Right cardiac atrium (tissue), 5 donors: ENCODE results near the gene MEAK7. TPM values are rescaled to one million over a fixed set of nuclear protein-coding genes. Genes with fewer than 3 reads are reported as not detected.
"Not testable (repeated sequence)": the region's sequence is repeated elsewhere in the genome, so short reads cannot be mapped to it uniquely, and the experiment has no call there.

ENCODE experiments used
- ATAC-seq, 2 donors: fragments of 200-7000 bp; cut with Tn5 transposase; one replicate each; pipeline versions ENCODE4 v1.8.0 to v1.9.1; 2020; ENCODE audit warnings: moderate library complexity in 2 of 2, mild to moderate bottlenecking in 1 of 2
- DNase-seq, 3 donors: peaks; one replicate each; pipeline ENCODE4 v3.0.0-alpha.2; 2020
- H3K27ac ChIP-seq: one replicate; pipeline ENCODE4 v1.5.1; 2013; ENCODE audit warnings: mild to moderate bottlenecking, low read length, control low read depth, moderate library complexity
- H3K27me3 ChIP-seq: one replicate; pipeline ENCODE4 v1.6.1; 2013; ENCODE audit not compliant: control insufficient read depth, insufficient read depth
- H3K4me1 ChIP-seq: one replicate; pipeline ENCODE4 v1.6.1; 2013; ENCODE audit warnings: low read length; ENCODE audit not compliant: control insufficient read depth, insufficient read depth
- H3K4me3 ChIP-seq: one replicate; pipeline ENCODE4 v1.5.1; 2013; ENCODE audit warnings: low read length, control low read depth
- H3K9me3 ChIP-seq: one replicate; pipeline ENCODE4 v1.6.1; 2013; ENCODE audit warnings: low read length; ENCODE audit not compliant: control insufficient read depth
- WGBS: extraction: QIAGEN DNeasy Blood & Tissue Kit; methylation state at CpG from one replicate; pipeline ENCODE4 v1.1.7; 2013; 5-methylcytosine and 5-hydroxymethylcytosine counted together
- intact Hi-C, 4 donors: fragments of 100-400 bp; cut with DNase I; formaldehyde crosslinking; loops; one replicate each; pipeline versions ENCODE4 v1.11.0 to v1.14.0; 2022 to 2023
- polyA plus RNA-seq: library from polyadenylated mRNA; stranded (reverse); fragments of 200-250 nt; gene quantifications from one replicate; pipeline ENCODE4 v1.2.3, GENCODE V29; 2013
- total RNA-seq, 4 donors: library from RNA; stranded (reverse); fragmentation: NEBNext Ultra II Directional; extraction: Animal tissue kit (Norgen Biotek cat#: 25700); gene quantifications; one replicate each; pipeline ENCODE4 v1.2.1, GENCODE V29; 2021
- donor health status: healthy with polysubstance abuse.
- donor health status: DM: no; HTN: yes; CAD: no.
- donor health status: DM: no; HTN: no; CAD: no.
- donor health status: DM: no; HTN: yes; CAD: no; lungs with severe emphysema.
- donor health status: DM: yes; HTN: yes; CAD: no.

Gene MEAK7
- total and polyA plus RNA-seq, 5 donors, result 2.9 to 7.6 (median 6.0) TPM

DNA sequence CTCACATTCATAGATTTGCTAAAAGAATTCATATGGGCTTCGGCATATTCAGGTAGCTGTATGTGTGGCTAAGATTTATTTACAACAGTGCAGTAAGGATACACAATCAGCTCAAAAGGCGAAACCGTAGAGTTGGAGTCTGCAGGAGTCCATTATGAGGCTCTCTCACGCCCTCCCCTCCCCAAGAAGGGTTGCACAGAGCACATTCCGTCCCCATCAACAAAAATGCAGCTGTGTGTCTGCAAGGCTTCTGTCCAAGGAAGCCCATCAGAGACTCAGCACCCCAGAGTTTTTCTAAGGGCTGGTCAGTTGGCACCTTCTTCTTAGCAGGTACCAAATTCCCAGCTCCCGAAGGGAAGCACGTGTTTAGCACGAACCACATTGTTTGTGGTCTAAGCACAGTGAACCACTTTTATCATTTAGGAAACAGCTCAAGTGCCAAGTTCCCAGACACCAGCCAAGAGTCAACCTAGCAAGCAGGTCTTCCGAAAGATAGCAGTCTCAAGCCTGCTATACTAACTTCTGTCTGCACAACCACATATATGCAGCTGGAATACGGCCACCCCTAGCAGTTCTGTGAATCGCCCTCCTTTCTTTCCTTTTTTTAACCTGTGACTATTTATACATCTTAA lies 28.5 kb upstream of the MEAK7 start:
- H3K9me3 ChIP-seq, result peaks cover 1% of the 10 kb centered on the region
- ATAC-seq, result peak; percentile 26 to 32
- H3K27ac ChIP-seq, result peak overlapping the region; percentile 28
- H3K27me3 ChIP-seq, result no peaks in the 10 kb centered on the region
- H3K4me3 ChIP-seq, result no peak overlapping the region
- intact Hi-C loops, result no loop called here
- H3K4me1 ChIP-seq, result peaks cover 9% of the 10 kb centered on the region
- DNase-seq, result no peak
- 53% methylated on average over 11 of the region's 11 CpGs for WGBS

DNA sequence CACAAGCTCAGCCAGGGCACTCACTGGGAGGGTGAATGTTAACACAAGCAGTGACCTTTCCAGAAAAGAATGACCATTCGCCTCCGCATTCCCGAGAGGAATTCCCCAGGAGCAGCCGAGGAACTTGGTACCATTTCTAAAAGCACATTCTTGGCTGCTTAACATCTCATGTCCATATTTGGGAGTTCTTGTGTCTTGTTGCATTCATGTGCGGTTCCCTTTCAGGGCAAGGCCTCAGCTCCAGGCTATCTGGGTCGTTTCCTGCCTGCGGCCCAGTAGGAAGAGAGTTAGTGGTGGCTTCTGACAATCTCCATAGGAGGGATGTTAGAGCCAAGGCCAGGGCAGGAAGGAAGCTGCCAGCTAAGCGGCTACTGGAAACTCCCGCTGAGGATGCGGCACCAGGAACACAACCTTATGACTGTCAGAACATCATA lies 27.8 kb upstream of the MEAK7 start:
- ATAC-seq (peak; percentile 94 to 97), DNase-seq (peak; percentile 78 to 89 (median 87))
- H3K4me1 ChIP-seq, result peaks cover 15% of the 10 kb centered on the region
- intact Hi-C loops, result no loop called here
- H3K9me3 ChIP-seq, result peaks cover 1% of the 10 kb centered on the region
- no peaks in the 10 kb centered on the region for H3K27me3 ChIP-seq
- H3K4me3 ChIP-seq, result no peak overlapping the region
- WGBS, result 24% methylated on average over 10 of the region's 10 CpGs
- peak overlapping the region; percentile 28 for H3K27ac ChIP-seq

DNA sequence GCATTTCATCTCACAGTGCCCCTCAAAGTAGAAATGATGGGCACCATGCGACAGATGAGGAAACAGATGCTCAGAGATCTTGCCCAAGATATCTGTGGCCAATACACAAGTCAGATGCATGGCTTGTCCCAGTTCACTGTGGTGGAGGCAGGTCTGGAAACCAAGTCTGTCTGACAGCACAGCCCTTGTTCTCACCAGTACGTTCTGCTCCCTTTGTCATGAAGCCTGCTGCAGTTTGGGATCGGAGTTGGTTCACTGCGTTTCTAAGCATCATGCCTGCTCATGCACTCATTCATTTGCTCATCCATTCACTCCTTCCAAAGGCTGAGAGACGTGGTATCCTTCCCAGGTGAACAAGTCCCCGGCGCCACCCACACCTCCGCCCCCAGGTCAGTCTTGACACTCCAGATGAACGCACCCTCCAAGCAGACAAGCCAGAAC lies 27.2 kb upstream of the MEAK7 start:
- Histone ChIP-seq H3K4me3 (no peak overlapping the region), H3K9me3 (peaks cover 1% of the 10 kb centered on the region), H3K27me3 (no peaks in the 10 kb centered on the region), H3K4me1 (peaks cover 15% of the 10 kb centered on the region), H3K27ac (peak overlapping the region; percentile 28)
- 48% methylated on average over 9 of the region's 9 CpGs for WGBS
- no peak for ATAC-seq
- intact Hi-C loops, result no loop called here
- DNase-seq, result no peak

DNA sequence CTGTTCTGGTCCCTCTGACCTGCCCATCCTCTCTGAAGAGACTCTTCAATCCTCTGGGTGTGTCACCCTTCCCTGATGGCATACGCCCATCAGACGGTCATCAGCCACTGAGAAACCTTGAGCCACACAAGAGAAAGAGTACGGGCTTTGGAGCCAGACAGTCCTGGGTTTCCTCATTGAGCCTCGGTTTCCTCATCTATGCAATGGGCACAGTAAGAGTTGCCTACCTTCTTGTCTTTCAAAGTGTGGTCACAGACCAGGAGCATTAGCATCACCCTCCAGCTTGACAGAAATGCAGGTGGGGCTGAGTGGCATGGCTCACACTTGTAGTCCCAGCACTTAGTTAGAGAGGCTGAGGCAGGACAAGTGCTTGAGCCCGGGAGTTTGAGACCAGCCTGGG lies 26.1 kb upstream of the MEAK7 start:
- intact Hi-C loops, result no loop called here
- 96% methylated on average over 5 of the region's 5 CpGs for WGBS

DNA sequence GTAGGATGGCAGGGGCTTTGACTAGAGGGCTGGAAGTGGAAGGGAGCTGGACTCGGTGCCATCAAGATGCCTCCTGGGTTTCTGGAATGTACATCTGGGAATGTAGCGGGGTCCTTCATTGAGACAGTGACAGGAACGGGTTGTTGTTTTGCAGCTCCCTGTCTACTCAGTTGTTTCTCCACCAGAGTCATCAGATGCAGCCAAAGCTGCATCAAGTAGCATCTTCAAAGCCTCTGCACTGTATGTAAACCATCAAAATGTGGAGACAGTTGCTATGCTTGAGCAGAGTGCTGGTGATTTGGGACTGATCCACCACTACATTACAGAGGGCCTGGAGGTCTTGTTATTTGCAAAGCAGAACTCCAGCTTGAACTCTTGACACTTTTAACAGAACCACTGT lies 25.1 kb upstream of the MEAK7 start:
- Histone ChIP-seq H3K27me3 (no peaks in the 10 kb centered on the region), H3K9me3 (peaks cover 1% of the 10 kb centered on the region), H3K4me3 (no peak overlapping the region), H3K4me1 (peaks cover 15% of the 10 kb centered on the region), H3K27ac (no peak overlapping the region)
- intact Hi-C loops, result no loop called here
- ATAC-seq (no peak), DNase-seq (no peak)
- WGBS, result 100% methylated on average over 3 of the region's 3 CpGs

More for the DNA sequence above, 26.1 kb upstream of the MEAK7 start:
- peaks cover 1% of the 10 kb centered on the region for H3K9me3 ChIP-seq
- no peaks in the 10 kb centered on the region for H3K27me3 ChIP-seq
- H3K4me3 ChIP-seq, result no peak overlapping the region
- no peak for DNase-seq
- H3K4me1 ChIP-seq, result peaks cover 15% of the 10 kb centered on the region
- H3K27ac ChIP-seq, result no peak overlapping the region
- no peak for ATAC-seq

DNA sequence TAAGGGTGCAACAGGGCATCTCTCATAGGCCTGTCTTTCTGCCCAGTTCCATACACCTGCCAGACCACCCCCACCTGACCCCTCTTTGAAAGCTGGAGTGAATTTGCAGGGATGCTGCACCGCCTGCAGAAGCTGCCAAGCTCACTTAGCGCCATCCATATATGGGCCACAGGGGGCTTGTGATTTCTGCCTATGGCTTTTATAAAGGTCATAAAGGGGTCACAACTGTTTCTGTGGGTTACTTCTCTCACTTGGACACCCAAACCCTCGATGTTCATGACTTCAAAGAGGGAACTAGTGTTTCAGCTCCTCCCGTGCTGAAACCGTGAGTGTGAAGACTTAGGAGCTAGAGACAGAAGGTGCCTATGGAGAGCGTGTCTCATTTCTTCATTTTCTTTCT lies 23.9 kb upstream of the MEAK7 start:
- no peak for DNase-seq
- Histone ChIP-seq H3K9me3 (peaks cover 1% of the 10 kb centered on the region), H3K4me3 (no peak overlapping the region), H3K27me3 (no peaks in the 10 kb centered on the region), H3K4me1 (peaks cover 15% of the 10 kb centered on the region), H3K27ac (no peak overlapping the region)
- 91% methylated on average over 6 of the region's 6 CpGs for WGBS
- intact Hi-C loops, result no loop called here
- ATAC-seq, result no peak

DNA sequence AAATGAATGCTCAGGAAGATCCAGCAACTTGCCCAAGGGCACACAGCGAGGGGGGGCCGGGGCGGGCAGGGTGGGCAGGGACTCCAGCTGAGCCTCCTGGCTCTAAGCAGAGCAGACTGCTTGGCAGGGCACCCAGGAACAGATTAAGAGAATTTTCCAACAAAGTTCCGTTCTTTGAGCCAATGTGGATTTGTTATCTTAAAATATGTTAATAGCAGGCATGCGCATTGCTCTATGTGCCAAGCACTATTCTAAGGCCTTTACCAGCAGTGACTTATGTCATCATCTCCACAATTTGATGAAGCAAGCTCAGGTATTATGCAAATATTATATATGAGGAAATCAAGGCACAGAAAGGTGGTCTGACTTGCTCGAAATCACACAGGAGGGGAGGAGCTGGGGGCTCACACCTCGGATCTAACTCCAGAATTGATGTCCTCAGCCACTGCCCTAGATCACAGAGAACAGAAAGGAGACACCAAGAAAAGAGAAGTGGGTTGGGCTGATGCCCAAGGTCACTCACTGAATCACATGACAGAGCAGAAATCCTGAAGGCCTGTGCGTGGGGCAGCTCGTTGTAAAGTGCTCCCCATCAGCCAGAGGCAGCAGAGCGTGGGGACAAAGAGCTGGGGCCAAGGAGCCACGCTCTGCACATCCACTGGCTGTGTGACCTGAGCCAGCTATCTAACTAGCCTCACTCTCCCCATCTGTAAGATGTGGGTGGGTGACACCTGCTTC lies 23.2 kb upstream of the MEAK7 start:
- Histone ChIP-seq H3K4me1 (peaks cover 15% of the 10 kb centered on the region), H3K27me3 (no peaks in the 10 kb centered on the region), H3K27ac (peak overlapping the region; percentile 73), H3K9me3 (peaks cover 1% of the 10 kb centered on the region), H3K4me3 (no peak overlapping the region)
- intact Hi-C loops, result no loop called here
- peak in 2 of 3 donors; percentile 49 to 75 for DNase-seq
- WGBS, result 56% methylated on average over 11 of the region's 11 CpGs
- no peak for ATAC-seq

DNA sequence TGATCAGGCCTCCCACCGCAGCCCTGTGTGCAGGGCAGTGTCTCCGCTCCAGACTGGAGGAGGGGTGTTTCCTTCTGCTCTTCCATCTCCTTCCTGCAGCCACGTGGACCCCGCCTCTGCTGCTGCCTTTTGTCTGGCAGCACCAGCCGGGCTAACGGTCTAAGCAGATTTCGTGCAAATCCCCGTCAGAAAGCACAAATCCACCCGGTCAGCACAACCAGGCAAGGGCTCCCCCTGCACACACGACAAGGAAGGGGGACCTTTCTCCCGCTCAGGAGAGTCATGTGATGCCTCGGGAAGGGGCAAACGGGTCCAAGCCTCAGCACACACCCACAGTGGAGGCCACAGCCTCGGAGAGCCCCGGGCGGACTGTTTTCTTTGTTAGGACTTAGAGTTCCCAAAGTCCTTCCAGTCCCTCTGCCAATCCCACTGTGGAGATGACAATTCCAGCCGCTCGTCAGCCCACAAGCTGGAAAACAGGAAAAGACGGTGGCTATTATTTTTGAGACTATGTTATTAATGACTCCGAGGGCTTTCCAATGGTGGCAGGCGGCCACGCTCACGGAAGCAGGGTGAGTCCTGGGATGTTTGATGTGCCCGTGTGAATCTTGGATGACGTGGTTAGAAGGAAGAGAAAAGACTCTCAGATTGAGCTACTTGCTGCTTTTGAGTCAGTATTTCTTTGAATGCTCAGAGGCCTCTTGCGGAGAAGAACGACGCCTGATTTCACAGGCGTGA lies 22.5 kb upstream of the MEAK7 start:
- DNase-seq (peak in 1 of 3 donors; percentile 78), ATAC-seq (peak; percentile 49)
- Histone ChIP-seq H3K27ac (peak overlapping the region; percentile 73), H3K4me1 (peaks cover 13% of the 10 kb centered on the region), H3K27me3 (no peaks in the 10 kb centered on the region), H3K4me3 (peak overlapping the region; percentile 0), H3K9me3 (no peaks in the 10 kb centered on the region)
- WGBS, result 27% methylated on average over 29 of the region's 29 CpGs
- intact Hi-C loops, result no loop called here

DNA sequence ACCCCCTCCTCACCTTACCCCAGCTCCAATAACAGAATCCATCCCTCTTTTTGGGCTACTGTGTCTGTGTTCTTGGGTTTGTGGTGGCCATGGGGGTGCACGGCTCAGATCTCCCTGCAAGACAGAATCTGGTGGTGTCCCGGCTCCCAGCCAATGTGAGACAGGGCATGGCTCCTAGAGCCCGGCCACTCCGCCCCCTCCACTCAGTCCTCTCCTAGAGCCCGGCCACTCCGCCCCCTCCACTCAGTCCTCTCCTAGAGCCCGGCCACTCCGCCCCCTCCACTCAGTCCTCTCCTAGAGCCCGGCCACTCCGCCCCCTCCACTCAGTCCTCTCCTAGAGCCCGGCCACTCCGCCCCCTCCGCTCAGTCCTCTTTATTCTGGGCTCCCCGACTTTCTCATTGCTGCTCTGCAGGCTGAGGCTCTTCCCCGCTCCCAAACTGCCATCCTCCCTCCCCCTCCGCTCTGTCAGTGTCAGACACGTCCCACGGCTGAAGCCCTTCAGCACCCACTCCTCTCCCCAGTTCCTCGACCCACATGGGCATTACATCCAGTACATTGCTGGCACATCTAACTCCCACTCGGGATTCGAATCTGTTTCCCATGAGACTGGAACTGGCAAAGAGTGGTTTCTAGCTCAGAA lies 20.6 kb upstream of the MEAK7 start:
- H3K4me1 ChIP-seq, H3K9me3 ChIP-seq, H3K27me3 ChIP-seq, DNase-seq, ATAC-seq, intact Hi-C loops, H3K27ac ChIP-seq, H3K4me3 ChIP-seq: not testable (repeated sequence)
- 83% methylated on average over 18 of the region's 21 CpGs for WGBS

DNA sequence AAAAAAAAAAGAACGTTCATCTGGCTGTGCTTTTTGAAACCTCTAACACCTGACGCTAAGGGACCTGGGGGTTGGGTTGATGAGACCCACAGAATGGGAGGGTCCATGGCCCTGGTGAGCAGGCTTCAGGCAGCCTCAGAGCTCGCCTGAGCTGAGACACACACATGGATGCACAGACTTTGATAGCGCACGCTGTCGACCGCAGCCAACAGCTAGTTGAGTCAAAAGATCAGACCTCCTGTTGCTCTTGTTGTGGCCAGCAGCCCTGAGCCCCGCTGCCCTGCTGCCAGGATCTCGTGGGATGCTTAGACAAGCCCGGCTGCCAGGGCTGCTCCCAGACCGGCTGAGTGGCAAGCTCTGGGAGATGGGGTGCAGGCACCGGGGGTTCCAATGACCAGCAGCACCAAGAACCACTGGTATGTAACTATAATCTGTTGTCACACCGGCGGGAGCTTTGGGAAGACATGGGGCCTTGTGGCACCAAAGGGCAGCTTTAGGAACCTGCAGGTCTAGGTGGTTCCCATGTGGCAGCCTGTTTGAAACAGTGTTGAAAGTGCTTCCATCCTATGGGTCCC lies 20.0 kb upstream of the MEAK7 start:
- H3K4me1 ChIP-seq, result peaks cover 7% of the 10 kb centered on the region
- H3K4me3 ChIP-seq, result no peak overlapping the region
- no peaks in the 10 kb centered on the region for H3K27me3 ChIP-seq
- H3K27ac ChIP-seq, result no peak overlapping the region
- WGBS, result 90% methylated on average over 14 of the region's 14 CpGs
- no peak for ATAC-seq
- no peaks in the 10 kb centered on the region for H3K9me3 ChIP-seq
- DNase-seq, result no peak
- intact Hi-C loops, result no loop called here
